OCI-LY3 (cell line): ENCODE results near the gene MYO7A.

Experiments
- EZH2phosphoT487 ChIP-seq: fragments of 200-600 bp; shearing (Covaris generic); IDR thresholded peaks from 2 replicates; pipeline ENCODE4 v1.6.1; 2018; ENCODE audit warnings: antibody characterized with exemption, mixed run types, low read depth
- TF ChIP-seq, protein P1 (sequence below): fragments of 200-600, 300-600 bp; sonication (generic); IDR thresholded peaks from 2 replicates; pipeline ENCODE4 v1.5.1; 2014; ENCODE audit warnings: antibody characterized with exemption, low read length, low read depth

DNA sequence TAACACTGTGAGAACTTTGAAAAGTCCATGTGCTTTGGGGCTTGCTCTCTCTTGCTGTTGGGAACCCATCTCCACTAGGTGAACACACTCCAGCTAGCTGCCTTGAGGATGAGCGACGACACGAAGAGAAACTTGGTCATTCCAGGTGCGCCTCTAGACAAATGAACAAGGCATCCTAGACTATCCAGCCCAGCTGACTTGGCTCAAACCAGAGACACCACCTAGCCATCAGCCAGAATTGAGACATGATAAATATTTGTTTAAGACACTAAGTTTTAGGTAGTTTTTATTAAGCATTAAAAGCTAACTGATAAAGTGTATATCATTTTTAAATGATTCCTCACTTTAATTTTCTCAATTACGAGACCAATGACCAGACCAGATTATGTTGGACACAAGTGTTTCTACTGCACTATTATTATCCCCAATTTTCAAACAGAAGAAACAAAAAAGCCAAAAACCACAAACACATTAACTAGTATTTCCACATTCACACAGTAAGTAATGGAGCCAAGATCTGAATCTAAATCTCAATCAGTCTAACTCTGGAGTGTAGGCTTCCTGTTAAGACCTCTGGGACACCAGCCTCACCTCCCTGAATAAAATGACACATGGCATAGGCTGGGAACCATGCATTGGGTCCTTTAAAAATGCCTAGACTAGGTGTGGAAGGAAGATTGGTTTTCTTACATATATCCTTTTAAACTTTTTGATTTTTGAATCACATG lies 103.0 kb downstream of the MYO7A start:
- TF ChIP-seq, protein P1, sequence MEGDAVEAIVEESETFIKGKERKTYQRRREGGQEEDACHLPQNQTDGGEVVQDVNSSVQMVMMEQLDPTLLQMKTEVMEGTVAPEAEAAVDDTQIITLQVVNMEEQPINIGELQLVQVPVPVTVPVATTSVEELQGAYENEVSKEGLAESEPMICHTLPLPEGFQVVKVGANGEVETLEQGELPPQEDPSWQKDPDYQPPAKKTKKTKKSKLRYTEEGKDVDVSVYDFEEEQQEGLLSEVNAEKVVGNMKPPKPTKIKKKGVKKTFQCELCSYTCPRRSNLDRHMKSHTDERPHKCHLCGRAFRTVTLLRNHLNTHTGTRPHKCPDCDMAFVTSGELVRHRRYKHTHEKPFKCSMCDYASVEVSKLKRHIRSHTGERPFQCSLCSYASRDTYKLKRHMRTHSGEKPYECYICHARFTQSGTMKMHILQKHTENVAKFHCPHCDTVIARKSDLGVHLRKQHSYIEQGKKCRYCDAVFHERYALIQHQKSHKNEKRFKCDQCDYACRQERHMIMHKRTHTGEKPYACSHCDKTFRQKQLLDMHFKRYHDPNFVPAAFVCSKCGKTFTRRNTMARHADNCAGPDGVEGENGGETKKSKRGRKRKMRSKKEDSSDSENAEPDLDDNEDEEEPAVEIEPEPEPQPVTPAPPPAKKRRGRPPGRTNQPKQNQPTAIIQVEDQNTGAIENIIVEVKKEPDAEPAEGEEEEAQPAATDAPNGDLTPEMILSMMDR, result no peak
- no peak for TF ChIP-seq EZH2phosphoT487
